Heart right ventricle (tissue), 16 donors: ENCODE measurements around the gene SYTL5. TPM values are rescaled to one million over a fixed set of nuclear protein-coding genes. Genes with fewer than 3 reads are reported as not detected.

ENCODE experiments used
- ATAC-seq, 8 donors: fragments of 200-7000 bp; cut with Tn5 transposase; one replicate each; pipeline ENCODE4 v1.9.1; 2020; ENCODE audit warnings: mild to moderate bottlenecking in 8 of 8, moderate library complexity in 8 of 8, moderate number of reproducible peaks in 1 of 8
- DNase-seq, 2 donors: peaks; one replicate each; pipeline ENCODE4 v3.0.0-alpha.2; 2020
- H3K27ac ChIP-seq, 10 donors: fragments of 200-600 bp; sonication (generic) in 2 of 10; one replicate each; pipeline versions ENCODE4 v1.5.0 to v1.8.0; 2020 to 2022; ENCODE audit warnings: mild to moderate bottlenecking in 3 of 10
- H3K27me3 ChIP-seq, 7 donors: fragments of 200-600 bp; one replicate each; pipeline ENCODE4 v1.8.0; 2021 to 2022; ENCODE audit warnings: mild to moderate bottlenecking in 2 of 7
- H3K36me3 ChIP-seq, 9 donors: fragments of 200-600 bp; sonication (generic) in 1 of 9; one replicate each; pipeline versions ENCODE4 v1.5.0 to v1.8.0; 2020 to 2022; ENCODE audit warnings: mild to moderate bottlenecking in 2 of 9
- H3K4me1 ChIP-seq, 9 donors: fragments of 200-600 bp; sonication (generic) in 1 of 9; one replicate each; pipeline versions ENCODE4 v1.5.0 to v1.8.0; 2020 to 2022; ENCODE audit warnings: mild to moderate bottlenecking in 4 of 9
- H3K4me3 ChIP-seq, 10 donors: fragments of 200-600 bp; sonication (generic) in 2 of 10; one replicate each; pipeline versions ENCODE4 v1.5.0 to v1.8.0; 2020 to 2022; ENCODE audit warnings: mild to moderate bottlenecking in 7 of 10, moderate library complexity in 2 of 10
- H3K9me3 ChIP-seq, 11 donors: fragments of 200-600 bp in 10 of 11; sonication (generic) in 2 of 11; one replicate each; pipeline versions ENCODE4 v1.5.0 to v1.8.0; 2013 to 2022; ENCODE audit warnings: mild to moderate bottlenecking in 2 of 11, control low read depth in 1 of 11, moderate library complexity in 1 of 11
- WGBS, 2 donors: extraction: QIAGEN DNeasy Blood & Tissue Kit; methylation state at CpG; one replicate each; pipeline ENCODE4 v1.1.7; 2013; ENCODE audit warnings: inconsistent platforms in 1 of 2; 5-methylcytosine and 5-hydroxymethylcytosine counted together
- intact Hi-C, 10 donors: fragments of 100-400 bp; cut with DNase I; formaldehyde crosslinking; loops; one replicate each; pipeline versions ENCODE4 v1.11.1 to v1.14.2; 2022
- polyA plus RNA-seq, 2 donors: library from polyadenylated mRNA; stranded (reverse); fragments of 200-250 nt; gene quantifications; one replicate each; pipeline ENCODE4 v1.2.3, GENCODE V29; 2013
- total RNA-seq, 10 donors: library from RNA; stranded (reverse); fragmentation: NEBNext Ultra II Directional in 3 of 10; extraction: Animal tissue kit (Norgen Biotek cat#: 25700) in 3 of 10; gene quantifications; one replicate each; pipeline versions ENCODE4 v1.2.1 to v1.2.4, GENCODE V29; 2021 to 2023
- TF ChIP-seq, protein P1 (sequence below), 9 donors: fragments of 200-600 bp; sonication (generic) in 2 of 9; IDR thresholded peaks; one replicate each; pipeline versions ENCODE4 v1.5.0 to v1.8.0; 2021 to 2022; ENCODE audit warnings: antibody characterized with exemption in 9 of 9, mild to moderate bottlenecking in 5 of 9, moderate library complexity in 1 of 9
- donor health status: Arrhythmogenic right ventricular cardiomyopathy.
- donor health status: ischemic (EF 13 %, LVEDD 7.1; RV severe dilation, severe dysfunction).
- donor health status: healthy with polysubstance abuse.
- donor health status: DM: no; HTN: yes; CAD: no.
- donor health status: DM: no; HTN: no; CAD: no.
- donor health status: ischemic (EF 25% LVEDD 6.9; RV normal size, moderate dysfunction).
- donor health status: ischemic (EF 25% LVEDD 5.7; RV mildly dilated, moderate dysfunction).
- donor health status: healthy.
- donor health status: DM: yes; HTN: yes; CAD: no.
- donor health status: Ischemic cardiomyopathy.
- donor health status: ischemic (EF 35%, LVEDD 5.7; RV mildly dilated, moderate dysfunction).
- donor health status: nonischemic (EF 11% LVEDD 7.7; RV severe dilation, severe dysfunction).
- donor health status: DM: yes; HTN: yes; CAD: no.
- donor health status: PGD.
- donor health status: ischemic (EF 29% LVEDD 5.4; RV normal size, mild dysfunction).
- donor health status: nonischemic (EF 23%, LVEDD 6.1; RV moderate dilation, normal function).

The SYTL5 gene
- total and polyA plus RNA-seq, 12 donors = 0.03 to 3.2 (median 0.45) TPM; not detected in 3

DNA sequence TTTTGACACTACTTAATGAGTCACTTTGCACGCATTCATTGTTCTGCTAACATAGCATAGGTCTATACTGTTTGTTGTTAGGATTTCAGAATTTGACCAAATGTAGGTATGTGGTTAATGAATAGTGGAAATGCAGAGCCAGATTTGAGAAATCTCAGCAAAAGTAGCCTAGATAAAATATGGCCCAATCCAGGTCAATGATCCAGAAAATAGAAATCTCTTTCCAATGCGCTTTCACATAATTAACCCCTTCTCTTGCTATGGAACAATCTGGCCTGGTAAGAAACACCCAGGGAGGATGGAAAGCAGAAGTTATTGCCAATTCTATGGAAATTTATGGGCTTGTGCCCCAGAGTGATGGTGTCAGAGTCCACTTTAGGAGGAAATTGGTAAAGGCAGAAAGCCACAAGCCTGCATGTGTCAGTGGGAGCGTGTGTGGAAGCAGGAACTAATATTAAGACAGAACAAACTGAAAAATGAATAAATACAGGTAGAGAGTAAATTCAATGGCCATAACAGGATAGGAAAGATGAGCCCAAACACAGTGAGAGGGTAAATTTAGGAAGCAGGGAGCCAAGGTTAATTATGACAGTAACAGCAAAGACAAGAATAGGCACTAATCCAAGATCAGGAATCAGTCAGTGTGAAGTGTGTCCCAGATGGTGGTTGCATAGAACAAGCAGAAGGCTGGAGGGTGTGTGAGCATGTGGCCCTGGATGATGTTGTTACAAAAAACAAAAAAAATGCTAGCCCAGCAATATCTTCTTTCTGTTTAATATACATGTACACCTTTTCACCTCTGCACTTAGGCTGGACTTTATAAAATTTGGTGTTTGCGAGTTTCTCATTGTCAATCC is 102.9 kb downstream of the SYTL5 start:
- no peaks in the 10 kb centered on the region for H3K4me1 ChIP-seq
- TF ChIP-seq, protein P1, sequence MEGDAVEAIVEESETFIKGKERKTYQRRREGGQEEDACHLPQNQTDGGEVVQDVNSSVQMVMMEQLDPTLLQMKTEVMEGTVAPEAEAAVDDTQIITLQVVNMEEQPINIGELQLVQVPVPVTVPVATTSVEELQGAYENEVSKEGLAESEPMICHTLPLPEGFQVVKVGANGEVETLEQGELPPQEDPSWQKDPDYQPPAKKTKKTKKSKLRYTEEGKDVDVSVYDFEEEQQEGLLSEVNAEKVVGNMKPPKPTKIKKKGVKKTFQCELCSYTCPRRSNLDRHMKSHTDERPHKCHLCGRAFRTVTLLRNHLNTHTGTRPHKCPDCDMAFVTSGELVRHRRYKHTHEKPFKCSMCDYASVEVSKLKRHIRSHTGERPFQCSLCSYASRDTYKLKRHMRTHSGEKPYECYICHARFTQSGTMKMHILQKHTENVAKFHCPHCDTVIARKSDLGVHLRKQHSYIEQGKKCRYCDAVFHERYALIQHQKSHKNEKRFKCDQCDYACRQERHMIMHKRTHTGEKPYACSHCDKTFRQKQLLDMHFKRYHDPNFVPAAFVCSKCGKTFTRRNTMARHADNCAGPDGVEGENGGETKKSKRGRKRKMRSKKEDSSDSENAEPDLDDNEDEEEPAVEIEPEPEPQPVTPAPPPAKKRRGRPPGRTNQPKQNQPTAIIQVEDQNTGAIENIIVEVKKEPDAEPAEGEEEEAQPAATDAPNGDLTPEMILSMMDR (IDR thresholded peaks at IDR 0.05) = no peak
- H3K9me3 ChIP-seq = no peaks in the 10 kb centered on the region
- H3K27ac ChIP-seq = no peak overlapping the region
- intact Hi-C loops = no loop called here
- H3K36me3 ChIP-seq = no peaks in the 10 kb centered on the region
- 92 to 94% methylated on average over 4 of the region's 4 CpGs for WGBS, 2 donors
- ATAC-seq (no peak), DNase-seq (no peak)
- H3K27me3 ChIP-seq = peaks cover 0 to 13% (median 0%) of the 10 kb centered on the region in 7 donors
- H3K4me3 ChIP-seq = no peak overlapping the region

DNA sequence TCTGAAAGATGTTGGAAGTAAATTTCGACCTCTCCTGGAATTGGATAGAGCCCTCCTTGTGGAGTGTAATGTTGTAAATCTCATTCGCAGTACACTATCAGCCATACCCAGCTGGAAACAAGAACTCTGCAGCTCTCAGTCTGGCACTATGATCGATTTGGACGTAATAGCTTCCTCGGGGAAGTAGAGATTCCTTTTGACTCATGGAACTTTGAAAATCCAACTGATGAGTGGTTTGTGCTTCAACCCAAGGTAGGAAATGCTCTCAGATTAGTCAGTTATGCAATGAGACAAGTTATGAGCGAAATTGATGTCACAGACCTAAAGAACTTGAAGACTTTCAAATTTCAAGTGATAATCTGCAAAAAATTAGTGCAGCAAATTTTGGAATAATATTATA is 103.9 kb downstream of the SYTL5 start:
- ATAC-seq (no peak), DNase-seq (no peak)
- Histone ChIP-seq H3K4me1 (no peaks in the 10 kb centered on the region), H3K4me3 (no peak overlapping the region), H3K36me3 (no peaks in the 10 kb centered on the region), H3K27ac (no peak overlapping the region), H3K27me3 (peaks cover 0 to 14% (median 0%) of the 10 kb centered on the region in 7 donors), H3K9me3 (no peaks in the 10 kb centered on the region)
- 64 to 68% methylated on average over 6 of the region's 6 CpGs for WGBS, 2 donors
- TF ChIP-seq, protein P1 (IDR thresholded peaks at IDR 0.05) = no peak
- intact Hi-C loops = no loop called here

DNA sequence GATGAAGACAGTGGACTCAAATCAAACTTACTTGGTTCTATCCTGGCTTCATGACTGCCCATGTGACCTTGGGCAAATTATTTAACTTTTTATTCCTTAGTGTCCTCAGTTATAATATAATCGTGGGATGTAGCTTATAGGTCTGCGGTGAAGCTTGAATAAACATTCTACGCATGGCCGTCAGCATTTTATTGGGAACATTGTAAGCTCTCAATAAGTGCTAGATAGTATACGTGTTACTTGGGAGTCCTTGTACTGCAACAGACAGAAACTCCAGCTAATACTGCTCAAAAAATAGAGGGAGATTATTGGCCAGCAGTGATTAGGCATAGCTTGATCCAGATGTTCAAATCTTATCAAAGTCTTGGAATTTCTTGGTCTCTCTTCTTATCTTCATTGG is 104.8 kb downstream of the SYTL5 start:
- DNase-seq = no peak
- Histone ChIP-seq H3K9me3 (no peaks in the 10 kb centered on the region), H3K36me3 (no peaks in the 10 kb centered on the region), H3K4me1 (no peaks in the 10 kb centered on the region), H3K27me3 (peaks cover 0 to 14% (median 0%) of the 10 kb centered on the region in 7 donors), H3K4me3 (no peak overlapping the region), H3K27ac (no peak overlapping the region)
- ATAC-seq = no peak
- intact Hi-C loops = no loop called here
- WGBS, 2 donors = 95 to 99% methylated on average over 5 of the region's 5 CpGs
- TF ChIP-seq, protein P1 (IDR thresholded peaks at IDR 0.05) = no peak

DNA sequence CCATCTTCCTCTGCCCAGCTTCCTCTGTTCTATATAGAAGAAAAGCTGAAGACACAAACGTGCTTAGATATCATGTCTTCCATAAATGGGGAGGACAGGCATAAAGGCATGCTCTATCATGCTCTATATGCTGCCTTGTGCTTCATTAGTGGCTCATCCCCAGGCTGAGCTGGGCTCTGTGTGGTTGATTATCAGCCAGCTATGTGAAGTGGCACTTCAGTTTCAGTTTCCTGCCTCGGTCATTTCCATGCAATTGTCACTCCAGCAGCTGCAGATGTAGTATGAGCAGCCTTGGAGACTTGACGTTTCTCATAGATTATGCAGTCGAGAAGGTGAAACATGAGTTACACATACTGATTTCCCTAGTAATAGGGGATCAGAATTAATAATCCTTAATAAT is 106.2 kb downstream of the SYTL5 start:
- Histone ChIP-seq H3K27me3 (peaks cover 0 to 17% (median 0%) of the 10 kb centered on the region in 7 donors), H3K9me3 (no peaks in the 10 kb centered on the region), H3K4me3 (no peak overlapping the region), H3K36me3 (no peaks in the 10 kb centered on the region), H3K4me1 (no peaks in the 10 kb centered on the region), H3K27ac (no peak overlapping the region)
- ATAC-seq = no peak
- TF ChIP-seq, protein P1 (IDR thresholded peaks at IDR 0.05) = no peak
- WGBS, 2 donors = 40 to 49% methylated on average over 4 of the region's 4 CpGs
- no peak for DNase-seq
- intact Hi-C loops = no loop called here
